GM21381 (cell line): ENCODE results near the gene ZNF302.
"Not testable (repeated sequence)": the region's sequence is repeated elsewhere in the genome, so short reads cannot be mapped to it uniquely, and the experiment has no call there.

Experiments
- ATAC-seq: cut with Tn5 transposase; IDR thresholded peaks from one replicate; pipeline ENCODE4 v1.9.1; 2021; ENCODE audit warnings: mild to moderate bottlenecking, moderate library complexity; ENCODE audit not compliant: unreplicated experiment

ZNF302 gene

GRCh38 chr19:34677386-34678084, at the start of gene ZNF302:
Gene ZNF302 (plus strand): TSS chr19:34677678. CDS start chr19:34678805, 1,127 bp downstream.
- ATAC-seq, result peak; percentile 83

GRCh38 chr19:34633802-34634201, 43.7 kb upstream of the ZNF302 start:
- ATAC-seq, result no peak

- ATAC-seq, result no peak
Observed at GRCh38 chr19:34639491-34640085, 37.9 kb upstream of the ZNF302 start.

- no peak for ATAC-seq
Observed at GRCh38 chr19:34642241-34642640, 35.2 kb upstream of the ZNF302 start.

- ATAC-seq, result no peak
Observed at GRCh38 chr19:34644991-34645461, 32.5 kb upstream of the ZNF302 start.

- ATAC-seq, result no peak
Observed at GRCh38 chr19:34645551-34645950, 31.9 kb upstream of the ZNF302 start.

GRCh38 chr19:34649886-34650543, 27.5 kb upstream of the ZNF302 start:
- ATAC-seq, result no peak

GRCh38 chr19:34651747-34652146, 25.7 kb upstream of the ZNF302 start:
- ATAC-seq, result no peak

- no peak for ATAC-seq
Observed at GRCh38 chr19:34654796-34655195, 22.7 kb upstream of the ZNF302 start.

- ATAC-seq, result no peak
Observed at GRCh38 chr19:34655651-34656050, 21.8 kb upstream of the ZNF302 start.

GRCh38 chr19:34661357-34661756, 16.1 kb upstream of the ZNF302 start:
- ATAC-seq, result no peak

GRCh38 chr19:34662919-34663318, 14.6 kb upstream of the ZNF302 start:
- no peak for ATAC-seq

- ATAC-seq, result no peak
Observed at GRCh38 chr19:34664168-34664567, 13.3 kb upstream of the ZNF302 start.

- ATAC-seq, result no peak
Observed at GRCh38 chr19:34664870-34665269, 12.6 kb upstream of the ZNF302 start.

- ATAC-seq, result not testable (repeated sequence)
Observed at GRCh38 chr19:34665275-34665674, 12.2 kb upstream of the ZNF302 start.

GRCh38 chr19:34666200-34666957, 11.1 kb upstream of the ZNF302 start:
- no peak for ATAC-seq

GRCh38 chr19:34666958-34667265, 10.6 kb upstream of the ZNF302 start:
- no peak for ATAC-seq

- ATAC-seq, result no peak
Observed at GRCh38 chr19:34667349-34668076, 10.0 kb upstream of the ZNF302 start.

- ATAC-seq, result not testable (repeated sequence)
Observed at GRCh38 chr19:34668077-34668689, 9.3 kb upstream of the ZNF302 start.

- not testable (repeated sequence) for ATAC-seq
Observed at GRCh38 chr19:34668690-34669089, 8.8 kb upstream of the ZNF302 start.
